Trophoblast cell (in vitro differentiated cells and primary cell): Measurements from ENCODE around the gene UXT.

Experiments used
- DNase-seq, 2 donors: peaks; one replicate each; pipeline ENCODE4 v3.0.0-alpha.2; 2016
- H2AFZ ChIP-seq: 2 replicates; pipeline ENCODE4 v1.6.1; 2013; ENCODE audit warnings: low read length, moderate library complexity, mild to moderate bottlenecking; ENCODE audit not compliant: insufficient read depth, poor library complexity
- H2AK5ac ChIP-seq: 2 replicates; pipeline ENCODE4 v1.6.1; 2013; ENCODE audit warnings: mild to moderate bottlenecking, low read length
- H2BK120ac ChIP-seq: 2 replicates; pipeline ENCODE4 v1.6.1; 2013; ENCODE audit warnings: low read length, mild to moderate bottlenecking, moderate library complexity; ENCODE audit not compliant: insufficient read depth, poor library complexity
- H2BK12ac ChIP-seq: 2 replicates; pipeline ENCODE4 v1.6.1; 2013; ENCODE audit warnings: mild to moderate bottlenecking, low read length, moderate library complexity
- H2BK5ac ChIP-seq: 2 replicates; pipeline ENCODE4 v1.6.1; 2013; ENCODE audit warnings: low read length, low read depth, moderate library complexity, mild to moderate bottlenecking; ENCODE audit not compliant: poor library complexity
- H3K14ac ChIP-seq: 2 replicates; pipeline ENCODE4 v1.6.1; 2013; ENCODE audit warnings: mild to moderate bottlenecking, low read length
- H3K18ac ChIP-seq: 2 replicates; pipeline ENCODE4 v1.6.1; 2013; ENCODE audit warnings: mild to moderate bottlenecking, low read length
- H3K23ac ChIP-seq: 2 replicates; pipeline ENCODE4 v1.6.1; 2013; ENCODE audit warnings: low read length
- H3K27ac ChIP-seq: 2 replicates; pipeline ENCODE4 v1.5.1; 2013; ENCODE audit warnings: low read depth, mild to moderate bottlenecking, inconsistent platforms, low read length, moderate library complexity
- H3K27me3 ChIP-seq: 2 replicates; pipeline ENCODE4 v1.6.1; 2013; ENCODE audit warnings: inconsistent platforms, mild to moderate bottlenecking, low read length, moderate library complexity; ENCODE audit not compliant: insufficient read depth
- H3K36me3 ChIP-seq, 2 experiments: 1 replicate in 1 of 2; 2 replicates in 1 of 2; pipeline ENCODE4 v1.6.1; 2013; ENCODE audit warnings: low read length in 2 of 2, mild to moderate bottlenecking in 2 of 2, moderate library complexity in 1 of 2; ENCODE audit not compliant: insufficient read depth in 2 of 2, control insufficient read depth in 1 of 2
- H3K4ac ChIP-seq: 2 replicates; pipeline ENCODE4 v1.6.1; 2013; ENCODE audit warnings: low read depth, mild to moderate bottlenecking, low read length, moderate library complexity
- H3K4me1 ChIP-seq, 2 experiments: 1 replicate in 1 of 2; 2 replicates in 1 of 2; pipeline ENCODE4 v1.6.1; 2013; ENCODE audit warnings: low read length in 2 of 2, mild to moderate bottlenecking in 2 of 2, moderate library complexity in 1 of 2; ENCODE audit not compliant: insufficient read depth in 2 of 2, control insufficient read depth in 1 of 2
- H3K4me2 ChIP-seq: 2 replicates; pipeline ENCODE4 v1.6.1; 2013; ENCODE audit warnings: inconsistent platforms, mild to moderate bottlenecking, low read length, moderate library complexity
- H3K4me3 ChIP-seq: 2 replicates; pipeline ENCODE4 v1.5.1; 2013; ENCODE audit warnings: mild to moderate bottlenecking, low read depth, low read length, inconsistent platforms
- H3K79me1 ChIP-seq: one replicate; pipeline ENCODE4 v1.6.1; 2013; ENCODE audit warnings: low read length
- H3K79me2 ChIP-seq: 2 replicates; pipeline ENCODE4 v1.6.1; 2013; ENCODE audit warnings: low read length, mild to moderate bottlenecking; ENCODE audit not compliant: control insufficient read depth, insufficient read depth, poor library complexity
- H3K9ac ChIP-seq: 2 replicates; pipeline ENCODE4 v1.6.1; 2013; ENCODE audit warnings: mild to moderate bottlenecking, low read length
- H3K9me3 ChIP-seq: 2 replicates; pipeline ENCODE4 v1.6.1; 2013; ENCODE audit warnings: low read depth, mild to moderate bottlenecking, control low read depth, inconsistent platforms, low read length; ENCODE audit not compliant: insufficient read depth
- H4K12ac ChIP-seq: 2 replicates; pipeline ENCODE4 v1.6.1; 2013; ENCODE audit warnings: low read depth, mild to moderate bottlenecking, low read length, moderate library complexity
- H4K8ac ChIP-seq: 2 replicates; pipeline ENCODE4 v1.6.1; 2013; ENCODE audit warnings: low read depth, mild to moderate bottlenecking, low read length, moderate library complexity
- H4K91ac ChIP-seq: one replicate; pipeline ENCODE4 v1.6.1; 2013; ENCODE audit warnings: low read depth, mild to moderate bottlenecking, low read length, moderate library complexity
- WGBS: extraction: QIAGEN DNeasy Blood & Tissue Kit; methylation state at CpG from one replicate; pipeline ENCODE4 v1.1.7; 2013; ENCODE audit warnings: missing lambda C conversion rate; ENCODE audit not compliant: insufficient read length, insufficient coverage; ENCODE audit errors: extremely low coverage; 5-methylcytosine and 5-hydroxymethylcytosine counted together

UXT gene

GRCh38 chrX:47658301-47658683 is 688 bp downstream of the UXT start:
- Histone ChIP-seq H3K9me3 (no peaks in the 10 kb centered on the region), H4K8ac (peak overlapping the region; percentile 94), H3K27me3 (no peaks in the 10 kb centered on the region), H3K4me1 (peaks cover 0 to 3% of the 10 kb centered on the region in 2 experiments), H3K36me3 (peaks cover 4 to 16% of the 10 kb centered on the region in 2 experiments), H3K4ac (no peak overlapping the region), H3K79me1 (peaks cover 4% of the 10 kb centered on the region), H3K27ac (no peak overlapping the region), H3K23ac (no peak overlapping the region), H2AK5ac (no peak overlapping the region), H4K91ac (peak overlapping the region; percentile 75), H3K18ac (no peak overlapping the region), H4K12ac (peak overlapping the region; percentile 54), H2BK12ac (no peak overlapping the region), H3K79me2 (no peaks in the 10 kb centered on the region), H2AFZ (peak overlapping the region; percentile 54), H3K4me2 (peak overlapping the region; percentile 49), H3K9ac (no peak overlapping the region), H2BK5ac (no peak overlapping the region), H3K4me3 (peak overlapping the region; percentile 88), H2BK120ac (no peak overlapping the region), H3K14ac (peak overlapping the region; percentile 70)
- DNase-seq = no peak
- no CpG with 5 or more reads among the region's 13 CpGs for WGBS

GRCh38 chrX:47651043-47651905 is 7.7 kb downstream of the UXT start:
- Histone ChIP-seq H3K23ac (no peak overlapping the region), H3K9ac (no peak overlapping the region), H2BK120ac (no peak overlapping the region), H3K4me1 (peaks cover 4 to 6% of the 10 kb centered on the region in 2 experiments), H4K91ac (no peak overlapping the region), H3K4me2 (peak overlapping the region; percentile 81), H2BK12ac (no peak overlapping the region), H3K9me3 (no peaks in the 10 kb centered on the region), H3K4ac (no peak overlapping the region), H3K18ac (no peak overlapping the region), H2BK5ac (no peak overlapping the region), H3K79me1 (peaks cover 6% of the 10 kb centered on the region), H2AK5ac (no peak overlapping the region), H3K36me3 (peaks cover 2 to 9% of the 10 kb centered on the region in 2 experiments), H4K12ac (no peak overlapping the region), H3K79me2 (peaks cover 3% of the 10 kb centered on the region), H3K4me3 (peak overlapping the region; percentile 23), H3K27ac (no peak overlapping the region), H4K8ac (no peak overlapping the region), H3K14ac (no peak overlapping the region), H2AFZ (no peak overlapping the region), H3K27me3 (no peaks in the 10 kb centered on the region)
- WGBS = no CpG with 5 or more reads among the region's 19 CpGs
- no peak for DNase-seq

- Histone ChIP-seq H2AFZ (peak within 1 kb of the TSS; percentile 62), H3K27ac (peak within 1 kb of the TSS; percentile 47), H3K4me1 (peaks cover 4 to 6% of the 10 kb centered on the region in 2 experiments), H2BK5ac (peak within 1 kb of the TSS; percentile 50), H3K79me1 (peaks cover 6% of the 10 kb centered on the region), H2BK120ac (peak within 1 kb of the TSS; percentile 28), H3K36me3 (peaks cover 0 to 2% of the 10 kb centered on the region in 2 experiments), H3K4ac (peak within 1 kb of the TSS; percentile 59), H3K18ac (peak within 1 kb of the TSS; percentile 46), H3K27me3 (no peaks in the 10 kb centered on the region), H4K8ac (peak within 1 kb of the TSS; percentile 66), H3K79me2 (peaks cover 3% of the 10 kb centered on the region), H3K9ac (peak within 1 kb of the TSS; percentile 89), H4K91ac (peak within 1 kb of the TSS; percentile 60), H3K4me2 (peak within 1 kb of the TSS; percentile 81), H2BK12ac (no peak within 1 kb of the TSS), H3K9me3 (no peaks in the 10 kb centered on the region), H3K23ac (no peak within 1 kb of the TSS), H3K14ac (peak within 1 kb of the TSS; percentile 74), H3K4me3 (peak within 1 kb of the TSS; percentile 98), H4K12ac (peak within 1 kb of the TSS; percentile 88), H2AK5ac (no peak within 1 kb of the TSS)
- peak; percentile 92 for DNase-seq
- no CpG with 5 or more reads among the region's 65 CpGs for WGBS
Observed at GRCh38 chrX:47650164-47651042, 8.6 kb downstream of the UXT start, which contains the start of gene ELK1. Gene ELK1 (minus strand): TSS chrX:47650563. CDS start chrX:47641441, 9,122 bp downstream.

GRCh38 chrX:47649781-47650163 is 9.2 kb downstream of the UXT start:
- no peak overlapping the region for H4K8ac ChIP-seq
- no peak overlapping the region for H3K4ac ChIP-seq
- H3K4me3 ChIP-seq = peak overlapping the region; percentile 98
- no peak overlapping the region for H4K91ac ChIP-seq
- no peak overlapping the region for H3K18ac ChIP-seq
- H4K12ac ChIP-seq = peak overlapping the region; percentile 88
- H3K14ac ChIP-seq = no peak overlapping the region
- no peak overlapping the region for H2BK5ac ChIP-seq
- no peak overlapping the region for H2AK5ac ChIP-seq
- WGBS = no CpG with 5 or more reads among the region's 11 CpGs
- no peaks in the 10 kb centered on the region for H3K27me3 ChIP-seq
- no peak for DNase-seq
- H3K9ac ChIP-seq = no peak overlapping the region
- H3K79me1 ChIP-seq = peaks cover 6% of the 10 kb centered on the region
- peak overlapping the region; percentile 78 for H3K4me2 ChIP-seq
- peaks cover 3% of the 10 kb centered on the region for H3K79me2 ChIP-seq
- peaks cover 0 to 2% of the 10 kb centered on the region in 2 experiments for H3K36me3 ChIP-seq
- no peak overlapping the region for H3K27ac ChIP-seq
- no peak overlapping the region for H2BK12ac ChIP-seq
- H2AFZ ChIP-seq = no peak overlapping the region
- no peak overlapping the region for H2BK120ac ChIP-seq
- peaks cover 4 to 6% of the 10 kb centered on the region in 2 experiments for H3K4me1 ChIP-seq
- H3K23ac ChIP-seq = no peak overlapping the region
- H3K9me3 ChIP-seq = no peaks in the 10 kb centered on the region
